Transverse colon (tissue), 4 donors: ENCODE results near the gene CEACAM6.

ENCODE experiments used
- EP300 ChIP-seq: sonication (generic); formaldehyde crosslinking; IDR thresholded peaks from one replicate; pipeline ENCODE4 v1.6.1; 2017; ENCODE audit warnings: antibody characterized with exemption, low read depth
- POLR2A ChIP-seq: fragments of 450-650 bp; IDR thresholded peaks from one replicate; pipeline ENCODE4 v1.6.1; 2016; ENCODE audit warnings: antibody characterized with exemption, mild to moderate bottlenecking, moderate library complexity
- POLR2AphosphoS5 ChIP-seq, 3 donors: sonication (generic); formaldehyde crosslinking; IDR thresholded peaks; one replicate each; pipeline ENCODE4 v1.6.1; 2016; ENCODE audit warnings: antibody characterized with exemption in 3 of 3
- TF ChIP-seq, protein P1 (sequence below), 5 experiments: fragments of 200-600 bp in 3 of 5; fragments of 450-650 bp in 2 of 5; sonication (generic) in 3 of 5; IDR thresholded peaks; 1 replicate in 2 of 5; 2 replicates in 3 of 5; pipeline ENCODE4 v1.5.1; 2016 to 2017; ENCODE audit warnings: antibody characterized with exemption in 5 of 5, inconsistent platforms in 3 of 5, mild to moderate bottlenecking in 2 of 5, moderate library complexity in 1 of 5

GRCh38 chr19:41784312-41784711 lies 29.0 kb downstream of the CEACAM6 start:
- no peak for TF ChIP-seq EP300
- peak in 1 of 3 donors; percentile 33 for TF ChIP-seq POLR2AphosphoS5 (IDR thresholded peaks at IDR 0.05)
- TF ChIP-seq, protein P1, sequence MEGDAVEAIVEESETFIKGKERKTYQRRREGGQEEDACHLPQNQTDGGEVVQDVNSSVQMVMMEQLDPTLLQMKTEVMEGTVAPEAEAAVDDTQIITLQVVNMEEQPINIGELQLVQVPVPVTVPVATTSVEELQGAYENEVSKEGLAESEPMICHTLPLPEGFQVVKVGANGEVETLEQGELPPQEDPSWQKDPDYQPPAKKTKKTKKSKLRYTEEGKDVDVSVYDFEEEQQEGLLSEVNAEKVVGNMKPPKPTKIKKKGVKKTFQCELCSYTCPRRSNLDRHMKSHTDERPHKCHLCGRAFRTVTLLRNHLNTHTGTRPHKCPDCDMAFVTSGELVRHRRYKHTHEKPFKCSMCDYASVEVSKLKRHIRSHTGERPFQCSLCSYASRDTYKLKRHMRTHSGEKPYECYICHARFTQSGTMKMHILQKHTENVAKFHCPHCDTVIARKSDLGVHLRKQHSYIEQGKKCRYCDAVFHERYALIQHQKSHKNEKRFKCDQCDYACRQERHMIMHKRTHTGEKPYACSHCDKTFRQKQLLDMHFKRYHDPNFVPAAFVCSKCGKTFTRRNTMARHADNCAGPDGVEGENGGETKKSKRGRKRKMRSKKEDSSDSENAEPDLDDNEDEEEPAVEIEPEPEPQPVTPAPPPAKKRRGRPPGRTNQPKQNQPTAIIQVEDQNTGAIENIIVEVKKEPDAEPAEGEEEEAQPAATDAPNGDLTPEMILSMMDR (IDR thresholded peaks at IDR 0.05), result no peak
- TF ChIP-seq POLR2A, result no peak
